Bronchial epithelial cell (primary cell): ENCODE results near the gene MORN4. TPM values are rescaled to one million over a fixed set of nuclear protein-coding genes. Genes with fewer than 3 reads are reported as not detected.
A peak's percentile ranks its signal among the peaks of the same experiment; 100 is the strongest.

Experiments used
- DNase-seq: peaks from one replicate; pipeline ENCODE4 v3.0.0-alpha.2; 2010; ENCODE audit warnings: low read depth
- FAIRE-seq: peaks from 2 replicates; lab custom pipeline; 2011; peaks lifted over from hg19 to GRCh38; lab: Jason Lieb, UNC
- H3K27me3 ChIP-seq: 2 replicates; pipeline ENCODE4 v1.5.1; 2011; ENCODE audit warnings: low read length; ENCODE audit not compliant: control insufficient read depth, insufficient read depth
- H3K36me3 ChIP-seq: 2 replicates; pipeline ENCODE4 v1.5.1; 2011; ENCODE audit warnings: low read length; ENCODE audit not compliant: control insufficient read depth, insufficient read depth
- H3K4me3 ChIP-seq: 2 replicates; pipeline ENCODE4 v1.5.1; 2011; ENCODE audit warnings: mild to moderate bottlenecking, low read depth, low read length, control low read depth
- CTCF ChIP-seq: IDR thresholded peaks from 2 replicates; pipeline ENCODE4 v1.5.1; 2011; ENCODE audit warnings: mild to moderate bottlenecking, moderate library complexity, low read length, control low read depth, inconsistent platforms; ENCODE audit not compliant: insufficient read depth, severe bottlenecking
- total RNA-seq: library from RNA; depleted of rRNA; stranded (reverse); fragments of >200 nt; gene quantifications from 2 replicates; pipeline ENCODE4 v1.2.1, GENCODE V29; 2014

Gene MORN4
- total RNA-seq, 1 donor from 2014 or later, result 7.1 TPM

- FAIRE-seq, result peak; percentile 55
- no peak for DNase-seq
Measured at GRCh38 chr10:97584798-97585438, 48.4 kb downstream of the MORN4 start.

DNA sequence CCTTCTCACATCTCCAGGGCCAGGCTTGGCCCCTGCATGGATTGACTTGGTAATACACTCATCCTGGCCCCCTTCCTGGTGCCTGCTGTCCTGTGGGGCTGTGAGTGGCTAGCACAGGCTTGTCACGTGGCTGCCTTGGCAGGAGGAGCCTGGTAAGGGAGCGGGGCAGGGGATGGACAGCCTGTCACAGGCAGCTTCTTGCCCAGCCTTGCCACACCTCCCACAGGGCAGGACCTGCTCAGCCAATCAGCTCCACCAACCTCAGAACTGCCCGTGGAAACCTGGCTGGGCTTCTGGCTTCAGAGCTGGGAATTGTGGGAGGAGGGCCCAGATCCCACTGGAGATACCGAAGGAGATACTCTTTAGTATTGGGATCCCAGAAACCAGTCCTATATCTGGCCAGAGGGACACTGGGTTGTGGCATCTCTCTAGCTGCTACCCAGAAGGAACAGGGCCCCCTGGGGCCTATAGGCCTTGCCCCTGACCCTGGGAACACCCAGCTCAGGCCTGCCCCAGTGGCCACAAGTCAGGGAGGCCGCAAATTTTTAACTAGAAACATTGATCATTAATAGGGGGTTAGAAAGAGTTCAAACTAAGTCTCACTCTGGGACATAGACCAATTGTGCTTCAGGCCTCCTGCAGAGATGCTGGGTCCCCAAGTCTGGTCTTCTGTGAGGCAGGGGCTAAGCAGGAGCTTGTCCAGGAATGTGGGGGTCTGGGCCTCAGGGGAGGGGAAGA, 49.1 kb downstream of the MORN4 start, which contains the start of gene HOGA1:
Gene HOGA1, plus strand, starts transcription at position 330 of the 738 bp plus-strand sequence. Its CDS starts 315 bp downstream, at position 645.
- peak; percentile 83 for DNase-seq
- FAIRE-seq, result peak; percentile 43
- H3K4me3 ChIP-seq, result no peak within 1 kb of the TSS
- no peak for TF ChIP-seq CTCF
- H3K27me3 ChIP-seq, result no peaks in the 10 kb centered on the region
- no peaks in the 10 kb centered on the region for H3K36me3 ChIP-seq

More at GRCh38 chr10:97584798-97585438, 48.4 kb downstream of the MORN4 start:
- H3K36me3 ChIP-seq, result no peaks in the 10 kb centered on the region
- no peaks in the 10 kb centered on the region for H3K27me3 ChIP-seq
- TF ChIP-seq CTCF, result no peak
- H3K4me3 ChIP-seq, result no peak overlapping the region

GRCh38 chr10:97583476-97583875, 49.8 kb downstream of the MORN4 start:
- no peaks in the 10 kb centered on the region for H3K36me3 ChIP-seq
- no peak for FAIRE-seq
- no peaks in the 10 kb centered on the region for H3K27me3 ChIP-seq
- H3K4me3 ChIP-seq, result no peak overlapping the region
- no peak for TF ChIP-seq CTCF
- DNase-seq, result no peak

DNA sequence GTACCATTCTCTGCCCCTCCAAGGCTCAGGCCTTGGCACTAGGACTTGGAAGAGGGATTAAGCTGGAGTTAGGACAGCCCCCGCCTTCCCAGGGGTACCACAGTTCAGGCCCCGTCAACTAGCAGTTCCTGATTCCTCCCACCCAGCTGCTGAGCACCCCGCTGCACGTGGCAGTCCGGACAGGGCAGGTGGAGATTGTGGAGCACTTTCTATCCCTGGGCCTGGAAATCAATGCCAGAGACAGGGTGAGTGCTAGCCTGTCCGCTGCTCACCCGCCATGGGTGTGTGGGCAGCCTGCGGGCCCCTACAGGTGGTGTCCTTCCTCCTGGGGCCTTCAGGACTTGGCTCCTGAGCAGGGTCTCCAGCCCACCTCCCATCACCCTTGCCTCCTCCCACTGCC, 51.1 kb downstream of the MORN4 start:
- DNase-seq (no peak), FAIRE-seq (no peak)
- Histone ChIP-seq H3K36me3 (no peaks in the 10 kb centered on the region), H3K4me3 (no peak overlapping the region), H3K27me3 (no peaks in the 10 kb centered on the region)
- no peak for TF ChIP-seq CTCF

DNA sequence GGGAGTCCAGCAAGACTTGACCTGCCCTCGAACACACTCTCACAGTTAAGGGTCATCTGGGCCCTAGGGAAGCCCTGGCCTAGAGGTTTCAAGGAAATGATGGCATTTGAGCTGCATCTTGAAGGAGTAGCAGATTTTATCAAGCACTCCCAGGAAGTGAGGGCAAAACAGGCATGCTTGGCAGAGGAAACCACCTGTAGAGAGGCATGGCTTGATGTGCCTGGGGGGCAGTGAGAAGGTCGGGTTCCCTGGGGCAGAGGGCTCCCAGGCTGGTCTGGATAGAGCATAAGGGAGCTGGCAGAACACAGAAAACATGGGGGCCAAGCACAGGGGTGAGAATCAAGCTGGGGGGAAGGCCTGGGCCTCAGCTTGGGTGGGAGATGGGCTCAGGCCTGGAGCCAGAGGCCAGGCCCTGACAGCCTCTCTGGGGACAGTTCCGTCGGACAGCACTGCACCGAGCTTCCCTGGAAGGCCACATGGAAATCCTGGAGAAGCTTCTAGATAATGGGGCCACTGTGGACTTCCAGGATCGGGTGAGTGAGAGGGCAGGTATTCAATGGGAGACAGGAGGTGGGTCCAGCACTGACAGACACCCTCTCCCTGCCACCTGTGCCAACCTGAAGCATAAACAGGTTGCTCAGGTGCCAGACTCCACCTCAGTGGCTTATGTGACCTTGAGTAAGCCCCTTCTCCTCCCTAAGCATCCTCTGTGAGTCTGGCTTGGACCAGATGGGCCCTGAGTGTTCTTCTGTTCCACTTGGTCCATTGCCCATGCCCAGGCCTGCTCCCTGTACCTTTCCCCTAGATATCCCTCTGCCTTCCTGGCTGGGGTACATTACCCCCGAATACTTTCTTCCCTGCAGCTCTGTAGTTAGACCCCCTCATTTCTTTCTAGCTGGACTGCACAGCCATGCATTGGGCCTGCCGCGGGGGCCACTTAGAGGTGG, 52.6 kb downstream of the MORN4 start:
- Histone ChIP-seq H3K36me3 (no peaks in the 10 kb centered on the region), H3K4me3 (no peak overlapping the region), H3K27me3 (no peaks in the 10 kb centered on the region)
- FAIRE-seq (no peak), DNase-seq (no peak)
- TF ChIP-seq CTCF, result no peak
